Effector memory CD4-positive, alpha-beta T cell (primary cell): Measurements from ENCODE around the gene ILDR2.

Experiments
- DNase-seq, 3 donors: peaks; one replicate each; pipeline ENCODE4 v3.0.0-alpha.2; 2020
- H3K27ac ChIP-seq: 2 replicates; pipeline ENCODE4 v1.7.0; 2013; ENCODE audit warnings: mild to moderate bottlenecking, low read length, moderate library complexity; ENCODE audit not compliant: insufficient read depth, poor library complexity, severe bottlenecking
- H3K27me3 ChIP-seq: replicated peaks from 2 replicates; pipeline ENCODE4 v1.7.0; 2013; ENCODE audit warnings: mild to moderate bottlenecking, low read length; ENCODE audit not compliant: insufficient read depth, control insufficient read depth, poor library complexity, severe bottlenecking
- H3K36me3 ChIP-seq: 2 replicates; pipeline ENCODE4 v1.7.0; 2013; ENCODE audit warnings: mild to moderate bottlenecking, low read length, moderate library complexity; ENCODE audit not compliant: control insufficient read depth, insufficient read depth
- H3K4me1 ChIP-seq: 2 replicates; pipeline ENCODE4 v1.7.0; 2013; ENCODE audit warnings: low read length, mild to moderate bottlenecking; ENCODE audit not compliant: control insufficient read depth, insufficient read depth, poor library complexity, severe bottlenecking
- H3K4me3 ChIP-seq: 2 replicates; pipeline ENCODE4 v1.7.0; 2013; ENCODE audit warnings: low read length, low read depth, mild to moderate bottlenecking; ENCODE audit not compliant: insufficient read depth, poor library complexity, severe bottlenecking
- H3K9me3 ChIP-seq: 2 replicates; pipeline ENCODE4 v1.7.0; 2013; ENCODE audit warnings: mild to moderate bottlenecking, low read length, moderate library complexity; ENCODE audit not compliant: control insufficient read depth

ILDR2 gene

DNA sequence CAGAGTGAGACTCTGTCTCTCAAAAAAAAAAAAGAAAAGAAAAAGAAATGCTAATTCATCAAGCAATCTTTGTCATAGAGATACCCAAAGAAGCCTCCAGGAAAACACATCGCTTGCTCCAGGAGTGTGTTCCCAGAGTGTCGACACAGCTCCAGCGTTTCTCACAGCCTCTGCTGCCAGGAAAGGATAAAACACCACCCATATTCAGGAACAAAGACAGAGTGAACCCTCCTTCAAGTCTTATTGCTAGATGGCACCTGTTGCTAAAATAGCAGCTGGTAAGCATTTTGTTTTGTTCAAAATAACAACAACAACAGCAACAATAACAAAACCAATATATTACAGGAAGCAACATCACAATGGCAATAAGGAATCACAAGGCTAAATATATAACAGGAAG lies 3.1 kb downstream of the ILDR2 start:
- peaks cover 5% of the 10 kb centered on the region for H3K4me1 ChIP-seq
- H3K4me3 ChIP-seq = no peak overlapping the region
- peaks cover 2% of the 10 kb centered on the region for H3K27me3 ChIP-seq
- H3K27ac ChIP-seq = no peak overlapping the region
- no peaks in the 10 kb centered on the region for H3K36me3 ChIP-seq
- DNase-seq = no peak
- no peaks in the 10 kb centered on the region for H3K9me3 ChIP-seq

DNA sequence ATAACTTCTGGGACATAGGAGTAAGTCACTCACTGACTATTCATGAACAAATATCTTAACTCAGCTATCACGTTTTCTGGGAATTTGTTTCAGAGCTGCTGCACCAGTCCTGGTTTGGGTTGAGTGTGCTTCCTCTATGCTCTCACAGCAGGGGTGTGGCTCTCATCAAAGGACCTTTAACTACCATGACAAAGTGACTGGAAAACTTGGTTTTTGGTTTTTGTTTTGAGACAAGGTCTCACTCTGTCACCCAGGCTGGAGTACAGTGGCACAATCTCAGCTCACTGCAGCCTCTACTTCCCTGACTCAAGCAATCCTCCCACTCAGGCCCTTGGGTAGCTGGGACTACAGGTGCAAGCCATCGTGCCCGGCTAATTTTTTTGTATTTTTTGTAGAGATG lies 4.1 kb downstream of the ILDR2 start:
- DNase-seq = no peak
- peaks cover 2% of the 10 kb centered on the region for H3K27me3 ChIP-seq

DNA sequence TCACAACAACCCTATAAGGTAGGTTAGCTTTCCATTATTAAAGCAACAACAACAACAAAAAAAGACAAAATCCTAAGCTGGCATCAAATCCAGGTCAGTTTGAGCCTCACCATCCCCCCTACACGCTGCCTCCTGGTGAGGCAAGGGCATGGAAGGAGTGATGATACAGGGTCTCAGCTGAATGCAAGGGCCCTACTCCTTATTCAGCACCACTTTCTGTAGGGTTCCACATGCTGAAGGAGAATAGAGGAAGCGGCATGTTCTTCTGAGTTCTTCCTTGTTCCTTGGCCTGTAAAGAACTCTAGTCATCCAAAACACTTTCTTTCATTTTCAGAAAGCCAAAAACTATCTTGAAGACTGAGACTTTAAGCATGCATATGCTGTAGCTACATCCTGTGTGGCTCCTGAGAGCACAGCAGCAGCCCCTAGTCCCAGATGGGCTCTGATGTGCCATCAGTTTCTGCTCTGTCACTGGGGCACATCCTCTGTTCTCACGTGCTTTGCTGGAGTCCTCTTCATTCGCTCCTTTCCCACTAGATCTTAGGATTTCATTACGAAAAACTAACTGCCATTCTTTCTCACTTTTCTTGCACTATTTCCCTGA lies 6.2 kb downstream of the ILDR2 start:
- Histone ChIP-seq H3K4me1 (no peaks in the 10 kb centered on the region), H3K27ac (no peak overlapping the region)

More for the DNA sequence above, 4.1 kb downstream of the ILDR2 start:
- Histone ChIP-seq H3K4me1 (peaks cover 5% of the 10 kb centered on the region), H3K27ac (no peak overlapping the region), H3K4me3 (no peak overlapping the region), H3K36me3 (no peaks in the 10 kb centered on the region), H3K9me3 (no peaks in the 10 kb centered on the region)

DNA sequence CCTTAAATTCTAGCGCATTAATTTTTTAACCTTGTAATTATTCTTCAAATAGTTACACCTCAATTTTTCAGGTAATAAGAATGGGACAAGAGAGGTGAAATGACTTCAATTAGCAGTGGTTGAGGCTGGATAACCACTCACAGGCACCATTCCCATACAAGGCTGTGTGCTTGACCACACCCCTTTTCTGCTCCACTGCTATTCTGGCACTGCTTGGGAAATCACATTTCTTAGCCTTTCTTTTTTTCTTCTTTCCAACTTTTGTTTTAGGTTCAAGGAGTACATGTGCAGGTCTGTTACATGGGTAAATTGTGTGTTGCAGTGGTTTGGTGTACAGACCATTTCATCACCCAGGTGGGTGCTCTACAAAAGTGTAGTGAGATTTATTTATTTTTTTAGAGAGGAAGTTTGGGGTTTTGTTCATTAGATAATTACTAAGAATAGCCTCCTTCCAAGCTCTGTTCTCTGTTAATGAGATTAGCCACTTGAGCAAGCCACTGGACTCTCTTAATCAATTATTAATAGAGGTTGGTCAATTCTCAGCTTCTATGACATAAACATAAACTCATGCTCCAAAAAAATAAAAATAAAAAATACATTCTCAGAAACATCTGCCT lies 14.4 kb downstream of the ILDR2 start:
- DNase-seq = no peak
- Histone ChIP-seq H3K4me1 (no peaks in the 10 kb centered on the region), H3K4me3 (no peak overlapping the region), H3K9me3 (no peaks in the 10 kb centered on the region), H3K27me3 (no peaks in the 10 kb centered on the region), H3K36me3 (no peaks in the 10 kb centered on the region), H3K27ac (no peak overlapping the region)

More for the DNA sequence above, 6.2 kb downstream of the ILDR2 start:
- no peaks in the 10 kb centered on the region for H3K9me3 ChIP-seq
- peaks cover 2% of the 10 kb centered on the region for H3K27me3 ChIP-seq
- H3K4me3 ChIP-seq = no peak overlapping the region
- H3K36me3 ChIP-seq = no peaks in the 10 kb centered on the region
- no peak for DNase-seq

DNA sequence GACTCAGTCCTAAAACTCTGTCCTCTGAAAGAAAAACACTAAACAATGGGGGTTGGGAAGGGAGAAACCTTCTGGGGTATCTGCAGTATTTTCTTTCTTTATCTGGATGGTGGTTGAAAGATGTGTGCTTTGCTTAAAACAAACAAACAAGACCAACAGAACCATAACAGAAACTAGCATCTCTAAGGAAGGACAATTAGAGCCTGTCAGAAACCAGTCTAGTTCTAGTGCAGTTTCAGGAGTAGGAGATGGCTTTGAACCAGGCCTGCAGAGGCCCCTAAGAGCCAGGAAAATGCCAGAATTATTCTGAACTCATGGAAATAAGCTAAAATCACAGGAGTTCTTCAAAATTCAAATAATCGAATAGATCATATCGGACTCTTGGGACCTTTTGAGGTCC lies 18.5 kb downstream of the ILDR2 start:
- Histone ChIP-seq H3K27me3 (no peaks in the 10 kb centered on the region), H3K9me3 (no peaks in the 10 kb centered on the region), H3K36me3 (no peaks in the 10 kb centered on the region), H3K4me1 (no peaks in the 10 kb centered on the region), H3K4me3 (no peak overlapping the region), H3K27ac (no peak overlapping the region)
- DNase-seq = no peak

DNA sequence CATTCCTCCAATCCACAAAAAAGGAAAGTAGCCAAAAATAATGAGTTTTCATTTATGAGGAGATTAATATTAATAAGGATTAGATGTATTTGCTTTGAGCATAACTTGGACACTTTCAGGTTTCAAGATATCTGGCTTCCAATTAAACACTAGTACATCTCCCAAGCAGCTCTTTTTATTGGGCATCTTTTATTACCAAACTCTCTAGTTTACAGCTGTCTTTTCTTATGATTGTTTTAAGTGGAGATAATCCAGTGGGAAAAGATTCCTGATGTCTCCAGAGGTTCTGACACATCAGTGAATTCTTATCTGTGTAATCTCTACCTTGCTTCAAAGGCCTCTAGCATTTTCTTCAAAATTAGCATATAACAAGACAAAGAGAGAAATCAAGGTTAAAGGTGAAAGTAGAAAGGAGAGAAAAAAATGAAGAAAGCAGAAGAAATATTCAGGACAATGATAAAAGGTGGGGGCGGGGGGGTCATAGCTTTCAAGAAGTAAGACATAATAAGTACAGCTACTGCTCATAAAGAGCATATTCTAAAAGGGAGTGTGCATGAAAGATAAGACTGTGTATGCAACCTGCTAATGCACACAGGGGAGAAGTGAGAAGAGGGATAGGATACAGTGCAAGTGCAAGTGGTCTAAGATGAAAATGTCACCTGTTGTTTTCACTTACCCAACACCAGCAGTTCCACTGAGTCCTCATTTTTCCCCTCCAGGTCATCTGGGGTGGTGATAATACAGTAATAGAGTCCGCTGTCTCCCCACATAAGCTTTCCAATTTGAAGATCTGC lies 19.1 kb downstream of the ILDR2 start:
- Histone ChIP-seq H3K4me1 (no peaks in the 10 kb centered on the region), H3K4me3 (no peak overlapping the region), H3K36me3 (no peaks in the 10 kb centered on the region), H3K27me3 (no peaks in the 10 kb centered on the region), H3K9me3 (no peaks in the 10 kb centered on the region), H3K27ac (no peak overlapping the region)
- DNase-seq = no peak

DNA sequence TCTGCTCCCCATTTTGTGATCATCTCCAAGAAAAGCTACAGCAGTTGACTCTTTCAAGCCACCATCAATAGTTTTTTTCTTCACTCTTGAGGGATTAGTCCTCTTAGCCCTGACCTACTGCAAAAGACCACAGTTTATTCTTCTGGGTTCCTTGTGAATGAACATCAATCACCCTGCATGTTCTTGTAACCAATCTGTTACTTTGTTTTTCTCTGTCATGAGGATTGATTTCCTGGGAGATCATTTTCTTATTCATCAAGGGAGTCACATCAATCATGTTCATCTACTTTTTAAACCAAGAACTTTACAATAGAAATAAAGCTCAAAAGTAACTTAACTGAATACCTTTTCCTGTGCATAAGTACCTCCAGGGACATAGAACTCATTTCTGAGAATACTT lies 21.8 kb downstream of the ILDR2 start:
- no peak overlapping the region for H3K4me3 ChIP-seq
- H3K4me1 ChIP-seq = no peaks in the 10 kb centered on the region
- DNase-seq = no peak
- no peak overlapping the region for H3K27ac ChIP-seq
- peaks cover 3% of the 10 kb centered on the region for H3K27me3 ChIP-seq
- no peaks in the 10 kb centered on the region for H3K9me3 ChIP-seq
- H3K36me3 ChIP-seq = no peaks in the 10 kb centered on the region

DNA sequence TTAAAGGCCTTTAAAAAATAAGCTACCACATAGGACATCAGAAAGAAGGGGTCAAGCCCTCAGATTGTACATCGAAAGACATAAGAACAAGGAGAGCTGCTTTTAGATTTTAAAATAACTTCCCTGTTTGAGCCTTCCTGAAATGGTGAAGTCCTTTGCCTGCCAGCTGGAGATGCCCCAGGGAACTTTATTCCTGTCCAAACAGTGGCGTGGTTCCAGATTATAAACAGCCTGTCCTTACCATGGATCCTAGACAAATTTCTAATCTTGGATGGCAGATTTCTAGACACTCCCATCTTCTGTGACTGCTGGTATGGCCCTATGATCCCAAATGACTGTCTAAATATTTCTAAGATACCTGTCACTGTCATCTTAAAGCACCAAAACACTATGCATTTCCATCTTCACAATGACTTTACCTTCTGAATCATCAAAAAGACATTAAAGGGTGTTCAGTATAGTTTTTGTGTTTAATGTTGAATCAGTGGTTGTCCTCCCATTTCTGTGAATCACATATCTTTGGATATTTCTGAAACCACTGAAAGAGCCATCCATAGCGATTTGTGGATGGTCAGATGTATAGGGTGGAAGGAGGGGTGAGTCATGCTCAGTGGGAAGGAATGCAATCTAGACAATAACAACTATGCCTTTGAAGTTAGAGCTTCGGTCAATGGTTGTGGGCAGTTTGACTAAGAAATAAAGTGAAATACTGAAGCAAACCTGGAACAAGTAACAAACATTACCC lies 23.2 kb downstream of the ILDR2 start:
- H3K27me3 ChIP-seq = peaks cover 6% of the 10 kb centered on the region

DNA sequence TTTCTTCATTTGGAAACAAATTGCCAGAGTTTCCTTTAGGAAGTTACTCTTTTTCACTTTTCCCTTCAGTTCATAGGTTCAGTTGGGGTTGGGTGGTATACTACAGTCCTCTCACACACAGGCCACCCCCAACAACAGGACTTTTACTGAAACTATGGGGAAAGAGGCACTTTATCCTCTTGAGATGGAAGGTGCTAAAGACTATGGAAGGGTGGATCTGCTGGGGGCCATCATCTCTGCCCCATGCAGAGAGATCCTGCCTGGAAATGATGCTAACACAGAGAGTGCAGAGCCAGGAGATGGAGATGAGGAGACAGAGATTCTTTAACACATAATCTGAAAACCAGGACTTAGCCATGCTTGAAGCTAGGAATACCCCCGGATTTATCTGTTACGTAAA lies 24.3 kb downstream of the ILDR2 start:
- no peaks in the 10 kb centered on the region for H3K36me3 ChIP-seq

More for the DNA sequence above, 23.2 kb downstream of the ILDR2 start:
- no peaks in the 10 kb centered on the region for H3K4me1 ChIP-seq
- DNase-seq = no peak
- no peak overlapping the region for H3K27ac ChIP-seq
- H3K4me3 ChIP-seq = no peak overlapping the region
- H3K36me3 ChIP-seq = no peaks in the 10 kb centered on the region
- H3K9me3 ChIP-seq = no peaks in the 10 kb centered on the region

More for the DNA sequence above, 24.3 kb downstream of the ILDR2 start:
- H3K4me1 ChIP-seq = no peaks in the 10 kb centered on the region
- DNase-seq = no peak
- no peaks in the 10 kb centered on the region for H3K9me3 ChIP-seq
- H3K4me3 ChIP-seq = no peak overlapping the region
- H3K27me3 ChIP-seq = peaks cover 6% of the 10 kb centered on the region
- no peak overlapping the region for H3K27ac ChIP-seq
